Smooth muscle cell (in vitro differentiated cells): ENCODE measurements around the gene ZNF490. TPM values are rescaled to one million over a fixed set of nuclear protein-coding genes. Genes with fewer than 3 reads are reported as not detected.
A peak's percentile ranks its signal among the peaks of the same experiment; 100 is the strongest.

Experiments
- DNase-seq: peaks from one replicate; lab custom pipeline; 2025; ENCODE audit not compliant: unreplicated experiment; lab: John Stamatoyannopoulos, UW
- H2AFZ ChIP-seq: fragments of 200-600 bp; sonication (generic); 2 replicates; pipeline ENCODE4 v1.6.0; 2016; ENCODE audit warnings: antibody characterized with exemption, low read depth, mild to moderate bottlenecking
- H3F3A ChIP-seq: fragments of 200-600 bp; sonication (generic); 2 replicates; pipeline ENCODE4 v1.6.0; 2017; ENCODE audit warnings: antibody characterized with exemption, low read depth
- H3K27ac ChIP-seq: fragments of 200-600 bp; sonication (generic); 2 replicates; pipeline ENCODE4 v1.5.1; 2016; ENCODE audit warnings: low read depth, mild to moderate bottlenecking
- H3K27me3 ChIP-seq: fragments of 200-600 bp; sonication (generic); 2 replicates; pipeline ENCODE4 v1.6.1; 2016; ENCODE audit warnings: low read depth, mild to moderate bottlenecking
- H3K36me3 ChIP-seq: fragments of 200-600 bp; sonication (generic); 2 replicates; pipeline ENCODE4 v1.5.1; 2016; ENCODE audit warnings: low read depth
- H3K4me1 ChIP-seq: fragments of 200-600 bp; sonication (generic); 2 replicates; pipeline ENCODE4 v1.5.1; 2016; ENCODE audit warnings: low read depth
- H3K4me2 ChIP-seq: fragments of 200-600 bp; sonication (generic); 2 replicates; pipeline ENCODE4 v1.6.0; 2016; ENCODE audit warnings: mild to moderate bottlenecking
- H3K4me3 ChIP-seq: fragments of 200-600 bp; sonication (generic); 2 replicates; pipeline ENCODE4 v1.5.1; 2016; ENCODE audit warnings: mild to moderate bottlenecking
- H3K79me2 ChIP-seq: fragments of 200-600 bp; sonication (generic); 2 replicates; pipeline ENCODE4 v1.6.0; 2016; ENCODE audit warnings: low read depth, mild to moderate bottlenecking
- H3K9ac ChIP-seq: fragments of 200-600 bp; sonication (generic); 2 replicates; pipeline ENCODE4 v1.6.0; 2016; ENCODE audit warnings: low read depth
- H3K9me3 ChIP-seq: fragments of 200-600 bp; sonication (generic); replicated peaks from 2 replicates; pipeline ENCODE4 v1.5.1; 2016; ENCODE audit warnings: low read depth
- H4K20me1 ChIP-seq: fragments of 200-600 bp; sonication (generic); 2 replicates; pipeline ENCODE4 v1.6.0; 2016; ENCODE audit warnings: low read depth
- WGBS: methylation state at CpG from one replicate; pipeline ENCODE4 v1.1.7; 2016; ENCODE audit warnings: low lambda C conversion rate; 5-methylcytosine and 5-hydroxymethylcytosine counted together
- polyA plus RNA-seq: library from polyadenylated mRNA; unstranded; fragments of >200 nt; fragmentation: Nextera tagmentation; extraction: Ambion mirVana; gene quantifications from 2 replicates; pipeline ENCODE4 v1.2.1, GENCODE V29; 2016
- total RNA-seq: library from RNA; depleted of rRNA; stranded (reverse); fragments of >200 nt; gene quantifications from 2 replicates; pipeline ENCODE4 v1.2.3, GENCODE V29; 2014
- TF ChIP-seq, protein P1 (sequence below): fragments of 200-600 bp; sonication (generic); IDR thresholded peaks from 2 replicates; pipeline ENCODE4 v1.5.1; 2017; ENCODE audit warnings: borderline replicate concordance, mild to moderate bottlenecking, antibody characterized with exemption; ENCODE audit not compliant: insufficient read depth, poor library complexity, severe bottlenecking

The ZNF490 gene
- total and polyA plus RNA-seq, 2 experiments from 2014 or later = 1.1 to 7.1 TPM

DNA sequence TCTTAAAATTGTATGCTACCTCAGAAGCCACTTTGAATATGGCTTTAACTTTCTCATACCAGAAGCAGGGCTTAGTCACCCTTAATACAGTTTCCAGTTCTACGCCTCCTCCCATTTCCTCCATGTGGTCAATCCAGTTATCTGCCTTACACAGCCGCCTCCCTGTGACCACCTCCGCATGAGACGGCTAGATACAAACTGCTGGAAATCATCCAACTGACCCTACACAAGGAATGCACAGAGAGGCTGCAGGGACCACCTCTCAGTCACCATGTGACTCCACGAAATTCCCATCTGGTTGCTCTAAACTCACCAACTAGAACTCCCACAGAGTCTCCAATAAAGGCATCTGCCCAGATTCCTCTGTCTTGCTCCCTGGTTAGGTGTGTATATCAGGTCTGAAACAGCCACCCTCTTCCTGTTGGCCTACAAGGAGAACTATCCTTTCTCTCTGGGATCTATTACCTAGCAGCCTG, 66.2 kb downstream of the ZNF490 start:
- Histone ChIP-seq H3F3A (no peaks in the 10 kb centered on the region), H3K4me1 (no peaks in the 10 kb centered on the region), H4K20me1 (peaks cover 26% of the 10 kb centered on the region), H3K9ac (no peak overlapping the region), H3K27me3 (no peaks in the 10 kb centered on the region), H2AFZ (no peak overlapping the region), H3K27ac (peak overlapping the region; percentile 71), H3K36me3 (peaks cover 10% of the 10 kb centered on the region), H3K79me2 (peaks cover 78% of the 10 kb centered on the region), H3K4me3 (no peak overlapping the region), H3K9me3 (peaks cover 4% of the 10 kb centered on the region), H3K4me2 (peak overlapping the region; percentile 37)
- 60% methylated on average over 5 of the region's 5 CpGs for WGBS
- DNase-seq = no peak
- TF ChIP-seq, protein P1, sequence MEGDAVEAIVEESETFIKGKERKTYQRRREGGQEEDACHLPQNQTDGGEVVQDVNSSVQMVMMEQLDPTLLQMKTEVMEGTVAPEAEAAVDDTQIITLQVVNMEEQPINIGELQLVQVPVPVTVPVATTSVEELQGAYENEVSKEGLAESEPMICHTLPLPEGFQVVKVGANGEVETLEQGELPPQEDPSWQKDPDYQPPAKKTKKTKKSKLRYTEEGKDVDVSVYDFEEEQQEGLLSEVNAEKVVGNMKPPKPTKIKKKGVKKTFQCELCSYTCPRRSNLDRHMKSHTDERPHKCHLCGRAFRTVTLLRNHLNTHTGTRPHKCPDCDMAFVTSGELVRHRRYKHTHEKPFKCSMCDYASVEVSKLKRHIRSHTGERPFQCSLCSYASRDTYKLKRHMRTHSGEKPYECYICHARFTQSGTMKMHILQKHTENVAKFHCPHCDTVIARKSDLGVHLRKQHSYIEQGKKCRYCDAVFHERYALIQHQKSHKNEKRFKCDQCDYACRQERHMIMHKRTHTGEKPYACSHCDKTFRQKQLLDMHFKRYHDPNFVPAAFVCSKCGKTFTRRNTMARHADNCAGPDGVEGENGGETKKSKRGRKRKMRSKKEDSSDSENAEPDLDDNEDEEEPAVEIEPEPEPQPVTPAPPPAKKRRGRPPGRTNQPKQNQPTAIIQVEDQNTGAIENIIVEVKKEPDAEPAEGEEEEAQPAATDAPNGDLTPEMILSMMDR = no peak

DNA sequence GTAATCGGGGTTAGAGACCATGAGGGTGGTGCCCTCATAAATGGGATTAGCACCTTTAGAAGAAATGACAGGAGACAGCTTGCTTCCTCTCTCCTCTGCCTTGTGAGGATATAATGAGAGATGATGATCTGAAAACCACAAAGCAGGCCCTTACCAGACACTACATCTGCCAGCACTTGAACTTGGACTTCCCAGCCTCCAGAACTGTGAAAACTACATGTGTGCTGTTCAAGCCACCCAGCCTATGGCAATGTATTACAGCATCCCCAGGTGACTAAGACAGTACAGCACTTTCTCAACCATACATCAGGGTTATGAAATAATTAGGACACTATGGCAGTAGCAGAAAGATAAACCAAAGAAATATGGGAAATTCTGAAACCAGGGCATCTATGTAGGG, 66.8 kb downstream of the ZNF490 start:
- H3K4me2 ChIP-seq = peak overlapping the region; percentile 37
- H3K9ac ChIP-seq = no peak overlapping the region
- 74% methylated on average over 1 of the region's 1 CpG for WGBS
- TF ChIP-seq, protein P1 = no peak
- H4K20me1 ChIP-seq = peaks cover 26% of the 10 kb centered on the region
- peaks cover 12% of the 10 kb centered on the region for H3K36me3 ChIP-seq
- no peaks in the 10 kb centered on the region for H3K4me1 ChIP-seq
- H3K27me3 ChIP-seq = no peaks in the 10 kb centered on the region
- peaks cover 78% of the 10 kb centered on the region for H3K79me2 ChIP-seq
- H3K9me3 ChIP-seq = peaks cover 4% of the 10 kb centered on the region
- no peaks in the 10 kb centered on the region for H3F3A ChIP-seq
- H3K4me3 ChIP-seq = no peak overlapping the region
- H3K27ac ChIP-seq = peak overlapping the region; percentile 71
- DNase-seq = no peak
- H2AFZ ChIP-seq = no peak overlapping the region

Other genes with a start within 250 kb of the ZNF490 start
- gene ZNF442, start 245.1 kb downstream of the ZNF490 start, total RNA-seq = 0.40 and 12.9 TPM in 2 replicates
- 0.06 and 0.54 TPM in 2 replicates for gene ZNF442, start 245.1 kb downstream of the ZNF490 start, polyA plus RNA-seq
- 3.6 and 5.9 TPM in 2 replicates for gene ZNF799, start 209.5 kb downstream of the ZNF490 start, total RNA-seq
- 0.93 and 1.8 TPM in 2 replicates for gene ZNF799, start 209.5 kb downstream of the ZNF490 start, polyA plus RNA-seq
- gene ZNF443, start 169.8 kb downstream of the ZNF490 start, total RNA-seq = 2.4 and 4.1 TPM in 2 replicates
- 0.73 and 3.7 TPM in 2 replicates for gene ZNF443, start 169.8 kb downstream of the ZNF490 start, polyA plus RNA-seq
- 1.2 and 4.0 TPM in 2 replicates for gene ZNF709, start 126.0 kb downstream of the ZNF490 start, total RNA-seq
- gene ZNF709, start 126.0 kb downstream of the ZNF490 start, polyA plus RNA-seq = 0.29 and 1.4 TPM in 2 replicates
- 6.5 and 6.9 TPM in 2 replicates for gene ZNF564, start 59.3 kb downstream of the ZNF490 start, total RNA-seq
- 2.8 and 3.6 TPM in 2 replicates for gene ZNF564, start 59.3 kb downstream of the ZNF490 start, polyA plus RNA-seq
- gene ZNF791, start 107 bp upstream of the ZNF490 start, total RNA-seq = 17.4 and 25.9 TPM in 2 replicates
- gene ZNF791, start 107 bp upstream of the ZNF490 start, polyA plus RNA-seq = 15.3 and 20.6 TPM in 2 replicates
- gene MAN2B1, start 55.9 kb upstream of the ZNF490 start, total RNA-seq = 69.2 and 77.9 TPM in 2 replicates
- gene MAN2B1, start 55.9 kb upstream of the ZNF490 start, polyA plus RNA-seq = 46.1 and 51.0 TPM in 2 replicates
- 4.8 and 12.4 TPM in 2 replicates for gene WDR83, start 56.0 kb upstream of the ZNF490 start, total RNA-seq
- 21.6 TPM in 2 replicates for gene WDR83, start 56.0 kb upstream of the ZNF490 start, polyA plus RNA-seq
- gene DHPS, start 71.1 kb upstream of the ZNF490 start, total RNA-seq = 44.0 and 67.6 TPM in 2 replicates
- gene DHPS, start 71.1 kb upstream of the ZNF490 start, polyA plus RNA-seq = 43.9 and 57.3 TPM in 2 replicates
- gene GNG14, start 77.2 kb upstream of the ZNF490 start, total RNA-seq = not detected in 2 replicates
- gene GNG14, start 77.2 kb upstream of the ZNF490 start, polyA plus RNA-seq = 2.0 TPM in 1 of 2 replicates, not detected in the other
- 9.1 and 9.5 TPM in 2 replicates for gene FBXW9, start 85.8 kb upstream of the ZNF490 start, total RNA-seq
- 16.7 and 17.3 TPM in 2 replicates for gene FBXW9, start 85.8 kb upstream of the ZNF490 start, polyA plus RNA-seq
- gene TNPO2, start 113.1 kb upstream of the ZNF490 start, total RNA-seq = 43.0 and 45.4 TPM in 2 replicates
- 8.7 and 10.7 TPM in 2 replicates for gene TNPO2, start 113.1 kb upstream of the ZNF490 start, polyA plus RNA-seq
- 156 and 171 TPM in 2 replicates for gene TRIR, start 123.9 kb upstream of the ZNF490 start, total RNA-seq
- gene TRIR, start 123.9 kb upstream of the ZNF490 start, polyA plus RNA-seq = 191 and 212 TPM in 2 replicates
- 46.8 and 51.4 TPM in 2 replicates for gene GET3, start 126.7 kb upstream of the ZNF490 start, total RNA-seq
- gene GET3, start 126.7 kb upstream of the ZNF490 start, polyA plus RNA-seq = 99.6 and 106 TPM in 2 replicates
- not detected in 2 replicates for gene BEST2, start 141.0 kb upstream of the ZNF490 start, total RNA-seq
- gene BEST2, start 141.0 kb upstream of the ZNF490 start, polyA plus RNA-seq = 0.30 TPM in 1 of 2 replicates, not detected in the other
- 16.7 and 20.5 TPM in 2 replicates for gene HOOK2, start 164.7 kb upstream of the ZNF490 start, total RNA-seq
- 14.6 and 48.3 TPM in 2 replicates for gene HOOK2, start 164.7 kb upstream of the ZNF490 start, polyA plus RNA-seq
- gene JUNB, start 180.7 kb upstream of the ZNF490 start, total RNA-seq = 687 and 756 TPM in 2 replicates
- gene JUNB, start 180.7 kb upstream of the ZNF490 start, polyA plus RNA-seq = 1,281 and 1,575 TPM in 2 replicates
- gene PRDX2, start 191.0 kb upstream of the ZNF490 start, total RNA-seq = 351 and 400 TPM in 2 replicates
- 371 and 391 TPM in 2 replicates for gene PRDX2, start 191.0 kb upstream of the ZNF490 start, polyA plus RNA-seq
- not detected in 2 replicates for gene THSD8, start 191.3 kb upstream of the ZNF490 start, total RNA-seq
- 8.0 and 10.1 TPM in 2 replicates for gene THSD8, start 191.3 kb upstream of the ZNF490 start, polyA plus RNA-seq
- gene RNASEH2A, start 195.8 kb upstream of the ZNF490 start, total RNA-seq = 8.7 and 15.7 TPM in 2 replicates
- 34.8 and 34.9 TPM in 2 replicates for gene RNASEH2A, start 195.8 kb upstream of the ZNF490 start, polyA plus RNA-seq
- 4.6 TPM in 1 of 2 replicates, not detected in the other for gene RTBDN, start 223.8 kb upstream of the ZNF490 start, total RNA-seq
- gene RTBDN, start 223.8 kb upstream of the ZNF490 start, polyA plus RNA-seq = 1.7 TPM in 1 of 2 replicates, not detected in the other
- 0.99 and 3.2 TPM in 2 replicates for gene MAST1, start 227.7 kb upstream of the ZNF490 start, total RNA-seq
- gene MAST1, start 227.7 kb upstream of the ZNF490 start, polyA plus RNA-seq = 2.0 and 2.7 TPM in 2 replicates